Mesenchymal stem cell (in vitro differentiated cells and primary cell): Measurements from ENCODE around the gene SPATA6L.
A peak's percentile ranks its signal among the peaks of the same experiment; 100 is the strongest.

Experiments used
- DNase-seq: peaks from one replicate; pipeline ENCODE4 v3.0.0-alpha.2; 2013
- H2AFZ ChIP-seq: one replicate; pipeline ENCODE4 v1.6.1; 2013; ENCODE audit warnings: low read depth, mild to moderate bottlenecking, control low read depth, inconsistent platforms, low read length, moderate library complexity
- H2AK5ac ChIP-seq: 2 replicates; pipeline ENCODE4 v1.6.1; 2013; ENCODE audit warnings: low read length, moderate library complexity, mild to moderate bottlenecking, inconsistent platforms; ENCODE audit not compliant: severe bottlenecking
- H2BK120ac ChIP-seq: one replicate; pipeline ENCODE4 v1.6.1; 2013; ENCODE audit warnings: low read depth, mild to moderate bottlenecking, inconsistent platforms, low read length, moderate library complexity
- H2BK12ac ChIP-seq, 2 experiments: one replicate each; pipeline ENCODE4 v1.6.1; 2013; ENCODE audit warnings: inconsistent platforms in 2 of 2, low read length in 2 of 2, mild to moderate bottlenecking in 2 of 2, moderate library complexity in 2 of 2, control low read depth in 1 of 2
- H2BK15ac ChIP-seq: one replicate; pipeline ENCODE4 v1.6.1; 2013; ENCODE audit warnings: mild to moderate bottlenecking, low read depth, inconsistent platforms; ENCODE audit not compliant: poor library complexity, severe bottlenecking
- H2BK5ac ChIP-seq: 2 replicates; pipeline ENCODE4 v1.6.1; 2013; ENCODE audit warnings: low read depth, mild to moderate bottlenecking, low read length, control low read depth, inconsistent platforms; ENCODE audit not compliant: poor library complexity, severe bottlenecking
- H3K14ac ChIP-seq, 2 experiments: one replicate each; pipeline ENCODE4 v1.6.1; 2013; ENCODE audit warnings: inconsistent platforms in 2 of 2, low read length in 2 of 2, control low read depth in 1 of 2, mild to moderate bottlenecking in 1 of 2, moderate library complexity in 1 of 2
- H3K18ac ChIP-seq, 2 experiments: one replicate each; pipeline ENCODE4 v1.6.1; 2013; ENCODE audit warnings: inconsistent platforms in 2 of 2, low read length in 2 of 2, control low read depth in 1 of 2, low read depth in 1 of 2, mild to moderate bottlenecking in 1 of 2
- H3K23ac ChIP-seq, 2 experiments: one replicate each; pipeline ENCODE4 v1.6.1; 2013; ENCODE audit warnings: inconsistent platforms in 2 of 2, low read length in 2 of 2, mild to moderate bottlenecking in 2 of 2, moderate library complexity in 2 of 2, control low read depth in 1 of 2
- H3K27ac ChIP-seq: 2 replicates; pipeline ENCODE4 v1.5.1; 2013; ENCODE audit warnings: mild to moderate bottlenecking, moderate library complexity, low read length, control low read depth, inconsistent platforms; ENCODE audit not compliant: poor library complexity, severe bottlenecking
- H3K27me3 ChIP-seq, 2 experiments: 2 replicates each; pipeline versions ENCODE4 v1.6.1 to v1.7.0; 2013; ENCODE audit warnings: low read length in 2 of 2, mild to moderate bottlenecking in 2 of 2, moderate library complexity in 2 of 2, control low read depth in 1 of 2, inconsistent platforms in 1 of 2; ENCODE audit not compliant: control insufficient read depth in 1 of 2, insufficient read depth in 1 of 2
- H3K36me3 ChIP-seq, 2 experiments: 2 replicates each; pipeline versions ENCODE4 v1.6.1 to v1.7.0; 2013; ENCODE audit warnings: low read length in 2 of 2, control low read depth in 1 of 2, inconsistent platforms in 1 of 2, low read depth in 1 of 2, mild to moderate bottlenecking in 1 of 2; ENCODE audit not compliant: insufficient read depth in 2 of 2, control insufficient read depth in 1 of 2
- H3K4ac ChIP-seq, 2 experiments: one replicate each; pipeline ENCODE4 v1.6.1; 2013; ENCODE audit warnings: inconsistent platforms in 2 of 2, low read length in 2 of 2, mild to moderate bottlenecking in 2 of 2, moderate library complexity in 2 of 2, control low read depth in 1 of 2, low read depth in 1 of 2
- H3K4me1 ChIP-seq: 2 replicates; pipeline ENCODE4 v1.6.1; 2013; ENCODE audit warnings: low read depth, low read length, control low read depth; ENCODE audit not compliant: control insufficient read depth, insufficient read depth
- H3K4me2 ChIP-seq: 2 replicates; pipeline ENCODE4 v1.6.1; 2013; ENCODE audit warnings: low read length, mild to moderate bottlenecking, inconsistent platforms; ENCODE audit not compliant: poor library complexity, severe bottlenecking
- H3K4me3 ChIP-seq, 2 experiments: 2 replicates each; pipeline versions ENCODE4 v1.5.1 to v1.7.0; 2013; ENCODE audit warnings: low read length in 2 of 2, mild to moderate bottlenecking in 2 of 2, control low read depth in 1 of 2, low read depth in 1 of 2; ENCODE audit not compliant: insufficient read depth in 1 of 2
- H3K79me1 ChIP-seq: replicated peaks from 2 replicates; pipeline ENCODE4 v1.6.1; 2013; ENCODE audit warnings: mild to moderate bottlenecking, control low read depth, low read length, inconsistent platforms; ENCODE audit not compliant: poor library complexity, severe bottlenecking
- H3K9ac ChIP-seq: 2 replicates; pipeline ENCODE4 v1.7.0; 2013; ENCODE audit warnings: mild to moderate bottlenecking, low read length, moderate library complexity
- H3K9me3 ChIP-seq: 2 replicates; pipeline ENCODE4 v1.7.0; 2013; ENCODE audit warnings: mild to moderate bottlenecking, low read length; ENCODE audit not compliant: control insufficient read depth
- H4K8ac ChIP-seq: one replicate; pipeline ENCODE4 v1.6.1; 2013; ENCODE audit warnings: inconsistent platforms, mild to moderate bottlenecking, low read length, moderate library complexity
- H4K91ac ChIP-seq: one replicate; pipeline ENCODE4 v1.6.1; 2013; ENCODE audit warnings: mild to moderate bottlenecking, low read length, inconsistent platforms
- WGBS: methylation state at CpG from one replicate; pipeline ENCODE4 v1.1.7; 2013; ENCODE audit warnings: mixed read lengths; 5-methylcytosine and 5-hydroxymethylcytosine counted together

SPATA6L gene

DNA sequence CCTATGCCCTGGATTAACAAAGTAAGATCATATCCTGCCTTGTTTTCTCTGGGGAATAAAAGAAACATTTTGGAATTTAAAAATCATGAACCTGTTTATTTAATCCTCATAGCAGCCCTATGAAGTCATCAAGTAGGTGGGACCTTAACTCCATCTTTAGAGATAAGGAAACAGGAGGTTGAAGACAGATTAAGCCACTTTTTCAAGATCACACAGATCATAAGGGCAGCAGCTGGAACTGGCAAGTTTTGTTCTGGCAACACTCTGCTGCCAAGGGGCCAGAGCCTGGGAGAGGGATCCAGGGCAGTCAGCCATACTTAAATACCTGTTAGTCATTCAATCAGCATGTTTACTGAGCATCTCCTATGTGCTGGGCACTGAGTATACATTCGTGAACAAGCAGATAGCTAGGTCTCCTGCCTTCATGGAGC, 112.3 kb downstream of the SPATA6L start:
- Histone ChIP-seq H3K9ac (no peak overlapping the region), H4K8ac (no peak overlapping the region), H3K4me1 (peaks cover 13% of the 10 kb centered on the region), H2BK12ac (peak overlapping the region in 1 of 2 experiments; percentile 18), H3K27me3 (no peaks in the 10 kb centered on the region), H2AK5ac (no peak overlapping the region), H3K9me3 (no peaks in the 10 kb centered on the region), H2BK120ac (no peak overlapping the region), H3K23ac (no peak overlapping the region), H2BK5ac (no peak overlapping the region), H3K14ac (no peak overlapping the region), H2BK15ac (no peak overlapping the region), H3K4me2 (no peak overlapping the region), H3K27ac (no peak overlapping the region), H3K36me3 (peaks cover 7 to 8% of the 10 kb centered on the region in 2 experiments), H3K18ac (no peak overlapping the region), H2AFZ (no peak overlapping the region), H3K4ac (no peak overlapping the region), H4K91ac (no peak overlapping the region), H3K4me3 (no peak overlapping the region), H3K79me1 (peaks cover 7% of the 10 kb centered on the region)
- no peak for DNase-seq
- 63% methylated on average over 1 of the region's 1 CpG for WGBS

DNA sequence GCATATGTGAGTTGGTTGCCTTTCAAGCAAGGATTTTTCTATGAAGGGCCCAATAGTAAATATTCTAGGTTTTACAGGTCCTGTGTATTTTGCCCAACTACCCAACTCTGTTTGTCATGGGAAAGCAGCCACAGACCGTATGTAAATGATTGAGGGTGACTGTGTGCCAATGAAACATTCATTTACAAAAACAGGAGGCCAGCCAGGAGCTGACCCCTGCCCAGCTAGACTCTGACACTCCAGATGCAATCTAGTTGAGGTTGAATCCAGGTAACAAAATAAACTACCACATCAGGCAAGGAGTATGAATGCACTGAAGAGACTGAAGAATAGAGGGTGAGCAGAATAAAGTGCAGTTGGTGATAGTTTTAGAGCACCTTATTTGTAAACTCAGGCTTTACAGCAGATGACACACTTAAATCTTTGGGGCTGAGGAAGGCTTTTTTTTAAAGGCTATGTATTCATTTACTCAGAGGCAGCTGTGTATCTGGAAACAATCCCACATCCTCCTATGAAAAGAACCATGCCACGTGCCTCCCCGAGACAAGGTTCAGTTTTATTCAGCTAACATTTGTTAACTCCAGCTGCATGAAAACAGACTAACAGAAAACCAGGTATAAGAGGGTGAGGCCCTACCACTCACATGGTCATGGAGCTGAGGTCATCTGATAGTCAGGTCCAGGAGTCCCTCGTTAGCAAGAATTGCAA, 115.3 kb downstream of the SPATA6L start:
- WGBS = 68% methylated on average over 4 of the region's 4 CpGs

DNA sequence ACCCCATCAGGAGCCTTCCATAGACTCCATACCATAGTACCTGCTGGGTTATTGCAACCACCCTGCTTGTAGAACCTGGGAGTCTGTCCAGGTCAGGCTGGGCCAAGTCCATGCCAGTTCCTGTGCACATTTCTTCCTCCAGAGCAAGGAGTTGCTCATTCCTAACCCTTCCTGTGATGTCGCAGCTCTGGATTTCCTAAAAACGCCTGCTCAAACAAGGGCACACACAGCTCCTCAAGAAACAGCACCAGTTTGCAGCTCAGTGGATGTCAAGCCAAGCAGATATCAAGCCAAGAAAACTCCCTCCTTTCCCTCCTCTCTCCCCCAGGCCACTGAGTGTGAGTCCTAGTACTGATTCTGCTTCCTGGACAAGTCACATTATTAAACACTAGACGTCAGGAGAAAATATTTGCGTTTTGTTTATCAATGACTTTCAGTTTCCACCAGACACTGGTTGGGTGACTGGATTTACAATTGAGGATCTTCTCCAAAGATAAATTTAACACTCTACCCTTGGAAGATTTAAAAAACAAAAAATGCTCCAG, 116.5 kb downstream of the SPATA6L start:
- no peak overlapping the region for H3K27ac ChIP-seq
- peak overlapping the region in 1 of 2 experiments; percentile 49 for H3K18ac ChIP-seq
- WGBS = 46% methylated on average over 2 of the region's 4 CpGs

More for the DNA sequence above, 115.3 kb downstream of the SPATA6L start:
- Histone ChIP-seq H3K9me3 (no peaks in the 10 kb centered on the region), H3K4me2 (no peak overlapping the region), H4K8ac (no peak overlapping the region), H2AFZ (no peak overlapping the region), H2BK15ac (no peak overlapping the region), H3K27ac (no peak overlapping the region), H2BK120ac (no peak overlapping the region), H3K4me1 (peaks cover 17% of the 10 kb centered on the region), H3K14ac (no peak overlapping the region), H3K36me3 (peaks cover 4 to 7% of the 10 kb centered on the region in 2 experiments), H3K27me3 (no peaks in the 10 kb centered on the region), H3K4ac (no peak overlapping the region), H3K79me1 (peaks cover 11% of the 10 kb centered on the region), H2BK5ac (no peak overlapping the region), H2AK5ac (no peak overlapping the region), H3K18ac (no peak overlapping the region), H3K23ac (no peak overlapping the region), H2BK12ac (no peak overlapping the region), H4K91ac (no peak overlapping the region), H3K4me3 (no peak overlapping the region), H3K9ac (no peak overlapping the region)
- DNase-seq = peak; percentile 43

More for the DNA sequence above, 116.5 kb downstream of the SPATA6L start:
- Histone ChIP-seq H3K4me2 (no peak overlapping the region), H3K27me3 (no peaks in the 10 kb centered on the region), H2BK12ac (peak overlapping the region in 1 of 2 experiments; percentile 45), H2BK15ac (peak overlapping the region; percentile 4), H3K9me3 (no peaks in the 10 kb centered on the region), H4K8ac (no peak overlapping the region), H2BK5ac (no peak overlapping the region), H2AFZ (peak overlapping the region; percentile 60), H3K4ac (no peak overlapping the region), H3K36me3 (peaks cover 7 to 11% of the 10 kb centered on the region in 2 experiments), H2BK120ac (peak overlapping the region; percentile 7), H3K4me3 (no peak overlapping the region), H3K23ac (no peak overlapping the region), H3K14ac (no peak overlapping the region), H3K9ac (peak overlapping the region; percentile 6), H3K79me1 (peaks cover 11% of the 10 kb centered on the region), H2AK5ac (peak overlapping the region; percentile 57), H3K4me1 (peaks cover 13% of the 10 kb centered on the region), H4K91ac (peak overlapping the region; percentile 59)
- DNase-seq = peak; percentile 60
